ENCODE data around the gene LRMDA. TPM values are rescaled to one million over a fixed set of nuclear protein-coding genes. Genes with fewer than 3 reads are reported as not detected.
A peak's percentile ranks its signal among the peaks of the same experiment; 100 is the strongest.

Gene LRMDA
- total and polyA plus RNA-seq, 2 of the 8 experiments (the other 6 are each of a cell fraction or from before 2014, with no cell fraction given): 0.86 to 2.8 TPM

GRCh38 chr10:76080451-76080850 lies 649.0 kb downstream of the LRMDA start:
- no peak overlapping the region for H4K91ac ChIP-seq (replicated peaks; ENCODE audit: insufficient read length, low read length)
- no peak overlapping the region for H3K4ac ChIP-seq (replicated peaks; ENCODE audit: insufficient read length, low read depth, low read length)
- ChIA-PET POLR2A (ENCODE audit: partially characterized antibody) (no interaction called here), CTCF (ENCODE audit: partially characterized antibody) (interaction anchor here (0.5 kb wide), 1 partner anchor 490 kb away, joined by 3 read pairs; no protein-coding TSS in a partner anchor)
- no peak overlapping the region for H3K4me3 ChIP-seq (ENCODE audit: extremely low read depth in 1 of 4, insufficient read depth in 2 of 4, low read depth in 3 of 4, low read length in 4 of 4)
- H3K56ac ChIP-seq (replicated peaks; ENCODE audit: insufficient read length, low read depth, low read length): no peak overlapping the region
- no peak overlapping the region for H3K14ac ChIP-seq (ENCODE audit: insufficient read length)
- peak overlapping the region; percentile 54; the same call in 1 of the 2 replicates for H2BK5ac ChIP-seq (ENCODE audit: low read depth, low read length)
- no peak overlapping the region for H3K4me2 ChIP-seq (ENCODE audit: insufficient read depth in 1 of 2, low read depth in 2 of 2, low read length in 2 of 2)
- no peak for TF ChIP-seq POU5F1 (IDR thresholded peaks at IDR 0.05; ENCODE audit: low read depth, low read length)
- no peak for TF ChIP-seq SUZ12 (IDR thresholded peaks at IDR 0.05; ENCODE audit: low read length)
- TF ChIP-seq EZH2 (IDR thresholded peaks at IDR 0.05; ENCODE audit: low read depth, low read length, severe bottlenecking): no peak
- TF ChIP-seq JUN (IDR thresholded peaks at IDR 0.05; ENCODE audit: low read depth, low read length): no peak
- no peak for TF ChIP-seq FOSL1 (IDR thresholded peaks at IDR 0.05; ENCODE audit: insufficient read depth, low read depth, low read length)
- no peak for TF ChIP-seq NANOG (IDR thresholded peaks at IDR 0.05; ENCODE audit: insufficient read depth, low read depth, low read length, poor library complexity, severe bottlenecking)
- TF ChIP-seq POLR2A (IDR thresholded peaks at IDR 0.05; ENCODE audit: control extremely low read depth in 1 of 2, low read depth in 2 of 2, low read length in 2 of 2): no peak
- TF ChIP-seq CBX5 (IDR thresholded peaks at IDR 0.05; ENCODE audit: low read depth, low read length): no peak
- TF ChIP-seq SIX5 (IDR thresholded peaks at IDR 0.05; ENCODE audit: low read depth, low read length): no peak
- TF ChIP-seq CHD2 (IDR thresholded peaks at IDR 0.05; ENCODE audit: low read length): no peak
- H2BK120ac ChIP-seq (replicated peaks; ENCODE audit: low read depth, low read length): peak overlapping the region; percentile 13
- H4K8ac ChIP-seq (ENCODE audit: extremely low read depth, insufficient read depth, low read length): no peak overlapping the region
- peaks cover 4 to 17% (median 5%) of the 10 kb centered on the region in 4 experiments; a peak in 5 of 7 replicates for H3K4me1 ChIP-seq (replicated peaks in 1 of 4; ENCODE audit: control insufficient read depth in 3 of 4, insufficient read depth in 4 of 4, low read length in 3 of 4)
- H2BK12ac ChIP-seq (ENCODE audit: low read depth, low read length): no peak overlapping the region
- H3K9me3 ChIP-seq (ENCODE audit: insufficient read depth in 2 of 2, low read depth in 1 of 2, low read length in 1 of 2): no peaks in the 10 kb centered on the region
- no peak overlapping the region for H3K9ac ChIP-seq (replicated peaks in 1 of 4; ENCODE audit: extremely low read depth in 1 of 4, low read depth in 3 of 4, low read length in 3 of 4)
- H3K23ac ChIP-seq (ENCODE audit: insufficient read length): no peak overlapping the region
- H4K20me1 ChIP-seq (replicated peaks in 1 of 2; ENCODE audit: control insufficient read depth in 1 of 2, insufficient read depth in 2 of 2, low read length in 2 of 2): no peaks in the 10 kb centered on the region
- peaks cover 0 to 9% (median 3%) of the 10 kb centered on the region in 4 experiments; a peak in 2 of 7 replicates for H3K27me3 ChIP-seq (replicated peaks in 1 of 4; ENCODE audit: control insufficient read depth in 3 of 4, extremely low read depth in 1 of 4, insufficient read depth in 3 of 4, low read length in 3 of 4)
- DNase-seq (ENCODE audit: low read depth in 1 of 2, low spot score in 2 of 2) (no peak), FAIRE-seq (no peak)
- no peak overlapping the region for H2BK15ac ChIP-seq (ENCODE audit: low read length)
- H2AK5ac ChIP-seq (ENCODE audit: low read depth, low read length): no peak overlapping the region; the same call in 1 of the 2 replicates
- H3K36me3 ChIP-seq (ENCODE audit: control insufficient read depth in 2 of 4, insufficient read depth in 4 of 4, low read length in 3 of 4): no peaks in the 10 kb centered on the region
- no peak overlapping the region for H3K27ac ChIP-seq (ENCODE audit: low read depth, low read length)
- H3K79me1 ChIP-seq (ENCODE audit: low read depth, low read length): no peaks in the 10 kb centered on the region
- no peaks in the 10 kb centered on the region for H3K79me2 ChIP-seq (ENCODE audit: control insufficient read depth in 1 of 2, insufficient read depth in 2 of 2, low read length in 2 of 2)
- no peak overlapping the region for H2AFZ ChIP-seq (ENCODE audit: low read length)
- no peak overlapping the region for H3K18ac ChIP-seq (ENCODE audit: extremely low read depth, low read length)
- H4K5ac ChIP-seq (ENCODE audit: insufficient read length, low read depth, low read length): no peak overlapping the region
- H3K23me2 ChIP-seq (ENCODE audit: low read depth, low read length): no peaks in the 10 kb centered on the region
- no peak overlapping the region; the same call in 1 of the 2 replicates for H2BK20ac ChIP-seq (ENCODE audit: low read length)
